Prostate gland (tissue), 2 donors: ENCODE measurements around the gene FARS2. TPM values are rescaled to one million over a fixed set of nuclear protein-coding genes. Genes with fewer than 3 reads are reported as not detected.

ENCODE experiments used
- DNase-seq: peaks from one replicate; pipeline ENCODE4 v3.0.0-alpha.2; 2019; ENCODE audit warnings: low spot score
- H3K27ac ChIP-seq, 2 donors: fragments of 200-600 bp; sonication (generic); 2 replicates each; pipeline ENCODE4 v1.5.1; 2017 to 2019
- H3K27me3 ChIP-seq: fragments of 200-600 bp; sonication (generic); replicated peaks from 2 replicates; pipeline ENCODE4 v1.5.1; 2019; ENCODE audit not compliant: insufficient read depth
- H3K36me3 ChIP-seq, 2 donors: fragments of 200-600 bp; sonication (generic); 1 replicate in 1 of 2; 2 replicates in 1 of 2; pipeline versions ENCODE4 v1.5.1 to v1.8.1; 2017 to 2019
- H3K4me1 ChIP-seq: fragments of 200-600 bp; sonication (generic); replicated peaks from 2 replicates; pipeline ENCODE4 v1.5.1; 2019
- H3K4me3 ChIP-seq, 2 donors: fragments of 200-600 bp; sonication (generic); 2 replicates each; pipeline ENCODE4 v1.5.1; 2017 to 2019
- H3K9me3 ChIP-seq: fragments of 200-600 bp; sonication (generic); 2 replicates; pipeline ENCODE4 v1.5.1; 2017
- CTCF ChIP-seq, 4 experiments: fragments of 200-600 bp in 2 of 4; fragments of 450-650 bp in 2 of 4; sonication (generic) in 2 of 4; IDR thresholded peaks; 1 replicate in 3 of 4; 2 replicates in 1 of 4; pipeline ENCODE4 v1.5.1; 2016 to 2019; ENCODE audit warnings: antibody characterized with exemption in 4 of 4, mild to moderate bottlenecking in 2 of 4, moderate library complexity in 2 of 4
- POLR2A ChIP-seq: fragments of 450-650 bp; IDR thresholded peaks from one replicate; pipeline ENCODE4 v1.6.1; 2016; ENCODE audit warnings: antibody characterized with exemption, mild to moderate bottlenecking
- POLR2AphosphoS5 ChIP-seq: sonication (generic); formaldehyde crosslinking; IDR thresholded peaks from one replicate; pipeline ENCODE4 v1.6.1; 2017; ENCODE audit warnings: antibody characterized with exemption
- WGBS: methylation state at CpG from one replicate; pipeline ENCODE4 v1.1.5; 2018; 5-methylcytosine and 5-hydroxymethylcytosine counted together
- intact Hi-C: fragments of 100-400 bp; cut with DNase I; formaldehyde crosslinking; loops from one replicate; pipeline ENCODE4 v1.14.2; 2022
- total RNA-seq, 2 donors: library from RNA; depleted of rRNA; stranded (reverse); fragments of >200 nt; gene quantifications; one replicate each; pipeline ENCODE4 v1.1.0, GENCODE V29; 2016

The FARS2 gene
- total RNA-seq, 2 donors from 2014 or later = 11.6 to 19.5 TPM

GRCh38 chr6:5331845-5332442, 70.6 kb downstream of the FARS2 start:
- 95% methylated on average over 5 of the region's 5 CpGs for WGBS
- no peak overlapping the region for H3K27ac ChIP-seq
- no peaks in the 10 kb centered on the region for H3K4me1 ChIP-seq
- no peaks in the 10 kb centered on the region for H3K27me3 ChIP-seq
- no peak for TF ChIP-seq POLR2AphosphoS5
- TF ChIP-seq POLR2A = no peak
- TF ChIP-seq CTCF (IDR thresholded peaks at IDR 0.05) = no peak
- intact Hi-C loops = no loop called here
- H3K4me3 ChIP-seq = no peak overlapping the region
- no peaks in the 10 kb centered on the region for H3K9me3 ChIP-seq
- DNase-seq = no peak
- no peaks in the 10 kb centered on the region for H3K36me3 ChIP-seq

GRCh38 chr6:5333658-5334057, 72.3 kb downstream of the FARS2 start:
- no peaks in the 10 kb centered on the region for H3K36me3 ChIP-seq
- TF ChIP-seq CTCF (IDR thresholded peaks at IDR 0.05) (no peak), POLR2AphosphoS5 (no peak), POLR2A (no peak)
- H3K4me1 ChIP-seq = no peaks in the 10 kb centered on the region
- no peak overlapping the region for H3K27ac ChIP-seq
- no peak for DNase-seq
- no peaks in the 10 kb centered on the region for H3K9me3 ChIP-seq
- H3K27me3 ChIP-seq = no peaks in the 10 kb centered on the region
- H3K4me3 ChIP-seq = no peak overlapping the region
- intact Hi-C loops = no loop called here
- WGBS = 78% methylated on average over 3 of the region's 3 CpGs

GRCh38 chr6:5334341-5334740, 73.0 kb downstream of the FARS2 start:
- intact Hi-C loops = no loop called here
- no peaks in the 10 kb centered on the region for H3K27me3 ChIP-seq
- no peak overlapping the region for H3K4me3 ChIP-seq
- no peak for DNase-seq
- H3K27ac ChIP-seq = no peak overlapping the region
- no peaks in the 10 kb centered on the region for H3K9me3 ChIP-seq
- TF ChIP-seq POLR2AphosphoS5 = no peak
- TF ChIP-seq CTCF (IDR thresholded peaks at IDR 0.05) = no peak
- TF ChIP-seq POLR2A = no peak
- H3K36me3 ChIP-seq = no peaks in the 10 kb centered on the region
- H3K4me1 ChIP-seq = no peaks in the 10 kb centered on the region
- WGBS = 72% methylated on average over 1 of the region's 1 CpG

DNA sequence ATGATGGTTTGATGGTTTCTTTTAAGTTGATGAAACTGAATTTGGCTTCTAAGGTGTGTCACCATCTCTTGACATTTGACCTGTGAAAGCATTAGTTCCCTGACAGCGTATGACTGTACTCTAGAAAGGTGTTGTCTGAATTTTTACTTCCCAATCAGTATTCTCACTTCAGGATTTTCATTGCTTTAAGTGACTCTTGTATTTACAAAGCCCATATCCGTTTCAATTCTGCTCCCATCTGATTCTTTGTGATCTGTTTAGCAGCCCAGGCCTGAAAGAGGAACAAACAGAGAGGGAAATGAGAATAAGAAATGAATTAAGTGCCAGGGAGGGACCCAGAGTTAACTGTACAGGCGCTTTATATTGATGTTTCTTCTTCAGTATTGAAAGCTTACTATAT, 73.7 kb downstream of the FARS2 start:
- no peak for DNase-seq
- no peak overlapping the region for H3K27ac ChIP-seq
- H3K4me3 ChIP-seq = no peak overlapping the region
- intact Hi-C loops = no loop called here
- no peaks in the 10 kb centered on the region for H3K36me3 ChIP-seq
- H3K27me3 ChIP-seq = no peaks in the 10 kb centered on the region
- TF ChIP-seq POLR2A (no peak), POLR2AphosphoS5 (no peak), CTCF (IDR thresholded peaks at IDR 0.05) (no peak)
- no peaks in the 10 kb centered on the region for H3K4me1 ChIP-seq
- H3K9me3 ChIP-seq = no peaks in the 10 kb centered on the region
- WGBS = 68% methylated on average over 3 of the region's 3 CpGs

GRCh38 chr6:5337573-5337972, 76.3 kb downstream of the FARS2 start:
- 66% methylated on average over 2 of the region's 2 CpGs for WGBS
- intact Hi-C loops = no loop called here
- TF ChIP-seq CTCF (IDR thresholded peaks at IDR 0.05) (no peak), POLR2AphosphoS5 (no peak), POLR2A (no peak)
- DNase-seq = no peak
- no peaks in the 10 kb centered on the region for H3K4me1 ChIP-seq
- H3K27me3 ChIP-seq = no peaks in the 10 kb centered on the region
- H3K36me3 ChIP-seq = no peaks in the 10 kb centered on the region
- no peak overlapping the region for H3K27ac ChIP-seq
- H3K9me3 ChIP-seq = no peaks in the 10 kb centered on the region
- no peak overlapping the region for H3K4me3 ChIP-seq
